ENCODE measurements around the gene HSPG2. TPM values are rescaled to one million over a fixed set of nuclear protein-coding genes. Genes with fewer than 3 reads are reported as not detected.

Gene HSPG2
- total RNA-seq, 1 donor from 2014 or later = 1.7 TPM

- TF ChIP-seq, protein P1, sequence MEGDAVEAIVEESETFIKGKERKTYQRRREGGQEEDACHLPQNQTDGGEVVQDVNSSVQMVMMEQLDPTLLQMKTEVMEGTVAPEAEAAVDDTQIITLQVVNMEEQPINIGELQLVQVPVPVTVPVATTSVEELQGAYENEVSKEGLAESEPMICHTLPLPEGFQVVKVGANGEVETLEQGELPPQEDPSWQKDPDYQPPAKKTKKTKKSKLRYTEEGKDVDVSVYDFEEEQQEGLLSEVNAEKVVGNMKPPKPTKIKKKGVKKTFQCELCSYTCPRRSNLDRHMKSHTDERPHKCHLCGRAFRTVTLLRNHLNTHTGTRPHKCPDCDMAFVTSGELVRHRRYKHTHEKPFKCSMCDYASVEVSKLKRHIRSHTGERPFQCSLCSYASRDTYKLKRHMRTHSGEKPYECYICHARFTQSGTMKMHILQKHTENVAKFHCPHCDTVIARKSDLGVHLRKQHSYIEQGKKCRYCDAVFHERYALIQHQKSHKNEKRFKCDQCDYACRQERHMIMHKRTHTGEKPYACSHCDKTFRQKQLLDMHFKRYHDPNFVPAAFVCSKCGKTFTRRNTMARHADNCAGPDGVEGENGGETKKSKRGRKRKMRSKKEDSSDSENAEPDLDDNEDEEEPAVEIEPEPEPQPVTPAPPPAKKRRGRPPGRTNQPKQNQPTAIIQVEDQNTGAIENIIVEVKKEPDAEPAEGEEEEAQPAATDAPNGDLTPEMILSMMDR (IDR thresholded peaks at IDR 0.05) = no peak
- no peak overlapping the region for H3K4me3 Mint-ChIP-seq
- no peaks in the 10 kb centered on the region for H3K9me3 Mint-ChIP-seq
- intact Hi-C loops (cut with micrococcal nuclease) = no loop called here
- no peak overlapping the region for H3K27ac Mint-ChIP-seq
- peaks cover 6% of the 10 kb centered on the region for H3K4me1 Mint-ChIP-seq
- ChIA-PET CTCF (no interaction called here), POLR2A (no interaction called here)
- no peak for DNase-seq
- ATAC-seq (ENCODE audit: low read depth) = no peak
- H3K36me3 Mint-ChIP-seq (ENCODE audit: low read depth) = no peaks in the 10 kb centered on the region
- no peaks in the 10 kb centered on the region for H3K27me3 Mint-ChIP-seq
Observed at GRCh38 chr1:21871943-21872342, 65.2 kb downstream of the HSPG2 start.

- Mint-ChIP-seq H3K4me3 (no peak overlapping the region), H3K27me3 (no peaks in the 10 kb centered on the region), H3K36me3 (ENCODE audit: low read depth) (no peaks in the 10 kb centered on the region), H3K4me1 (peaks cover 18% of the 10 kb centered on the region), H3K9me3 (no peaks in the 10 kb centered on the region), H3K27ac (no peak overlapping the region)
- DNase-seq (no peak), ATAC-seq (ENCODE audit: low read depth) (no peak)
- TF ChIP-seq, protein P1 (IDR thresholded peaks at IDR 0.05) = no peak
- intact Hi-C loops (cut with micrococcal nuclease) = no loop called here
- CTCF ChIA-PET = no interaction called here
- POLR2A ChIA-PET = no interaction called here
Observed at GRCh38 chr1:21870611-21871010, 66.5 kb downstream of the HSPG2 start.

- no peak for ATAC-seq (ENCODE audit: low read depth)
- Mint-ChIP-seq H3K4me3 (no peak overlapping the region), H3K27ac (no peak overlapping the region), H3K4me1 (peaks cover 21% of the 10 kb centered on the region), H3K36me3 (ENCODE audit: low read depth) (no peaks in the 10 kb centered on the region), H3K27me3 (no peaks in the 10 kb centered on the region), H3K9me3 (no peaks in the 10 kb centered on the region)
- POLR2A ChIA-PET = no interaction called here
- DNase-seq = no peak
- intact Hi-C loops (cut with micrococcal nuclease) = loop anchor here (10.0 kb wide), 1 partner anchor 75 kb away; no protein-coding TSS in a partner anchor
- CTCF ChIA-PET = no interaction called here
- TF ChIP-seq, protein P1 (IDR thresholded peaks at IDR 0.05) = no peak
Observed at GRCh38 chr1:21869620-21870121, 67.4 kb downstream of the HSPG2 start.

GRCh38 chr1:21868941-21869454 lies 68.1 kb downstream of the HSPG2 start:
- TF ChIP-seq, protein P1 (IDR thresholded peaks at IDR 0.05) = no peak
- no peak for DNase-seq
- POLR2A ChIA-PET = no interaction called here
- no peaks in the 10 kb centered on the region for H3K36me3 Mint-ChIP-seq (ENCODE audit: low read depth)
- intact Hi-C loops (cut with micrococcal nuclease) = loop anchor here (10.0 kb wide), 1 partner anchor 76 kb away; no protein-coding TSS in a partner anchor
- H3K27ac Mint-ChIP-seq = no peak overlapping the region
- no peak overlapping the region for H3K4me3 Mint-ChIP-seq
- H3K27me3 Mint-ChIP-seq = no peaks in the 10 kb centered on the region
- H3K4me1 Mint-ChIP-seq = peaks cover 21% of the 10 kb centered on the region
- no peaks in the 10 kb centered on the region for H3K9me3 Mint-ChIP-seq
- CTCF ChIA-PET = no interaction called here
- no peak for ATAC-seq (ENCODE audit: low read depth)

- H3K4me3 Mint-ChIP-seq = no peak overlapping the region
- H3K4me1 Mint-ChIP-seq = peaks cover 21% of the 10 kb centered on the region
- no peaks in the 10 kb centered on the region for H3K9me3 Mint-ChIP-seq
- POLR2A ChIA-PET = no interaction called here
- CTCF ChIA-PET = no interaction called here
- DNase-seq = no peak
- H3K36me3 Mint-ChIP-seq (ENCODE audit: low read depth) = no peaks in the 10 kb centered on the region
- ATAC-seq (ENCODE audit: low read depth) = no peak
- TF ChIP-seq, protein P1 (IDR thresholded peaks at IDR 0.05) = no peak
- intact Hi-C loops (cut with micrococcal nuclease) = loop anchor here (10.0 kb wide), 1 partner anchor 76 kb away; no protein-coding TSS in a partner anchor
- no peaks in the 10 kb centered on the region for H3K27me3 Mint-ChIP-seq
- H3K27ac Mint-ChIP-seq = no peak overlapping the region
Observed at GRCh38 chr1:21868482-21868881, 68.6 kb downstream of the HSPG2 start.

All from activated B cell treated with CpG ODN at 0.5 μM for 24 hours (primary cell).